ENCODE measurements around the gene MTCL1.

The MTCL1 gene

DNA sequence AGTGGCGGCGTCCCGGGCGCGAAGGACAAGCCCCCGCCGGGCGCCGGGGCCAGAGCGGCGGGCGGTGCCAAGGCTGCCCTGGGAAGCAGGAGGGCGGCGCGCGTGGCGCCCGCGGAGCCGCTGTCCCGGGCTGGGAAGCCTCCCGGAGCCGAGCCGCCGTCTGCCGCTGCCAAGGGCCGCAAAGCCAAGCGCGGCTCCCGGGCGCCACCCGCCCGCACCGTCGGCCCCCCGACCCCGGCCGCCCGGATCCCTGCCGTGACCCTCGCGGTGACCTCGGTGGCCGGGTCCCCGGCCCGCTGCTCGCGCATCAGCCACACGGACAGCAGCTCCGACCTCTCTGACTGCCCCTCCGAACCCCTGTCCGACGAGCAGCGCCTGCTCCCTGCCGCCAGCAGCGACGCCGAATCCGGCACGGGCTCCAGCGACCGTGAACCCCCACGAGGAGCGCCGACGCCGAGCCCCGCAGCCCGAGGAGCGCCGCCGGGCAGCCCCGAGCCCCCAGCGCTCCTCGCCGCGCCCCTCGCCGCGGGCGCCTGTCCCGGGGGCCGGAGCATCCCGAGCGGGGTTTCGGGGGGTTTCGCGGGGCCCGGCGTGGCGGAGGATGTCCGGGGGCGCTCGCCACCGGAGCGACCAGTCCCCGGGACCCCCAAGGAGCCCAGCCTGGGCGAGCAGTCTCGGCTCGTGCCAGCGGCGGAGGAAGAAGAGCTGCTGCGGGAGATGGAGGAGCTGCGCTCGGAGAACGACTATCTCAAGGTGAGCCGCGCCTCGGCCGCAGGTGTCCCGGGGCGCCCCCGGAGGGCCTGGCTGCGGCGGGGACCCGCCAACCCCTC lies 820 bp downstream of the MTCL1 start:
- TF ChIP-seq, protein P1, sequence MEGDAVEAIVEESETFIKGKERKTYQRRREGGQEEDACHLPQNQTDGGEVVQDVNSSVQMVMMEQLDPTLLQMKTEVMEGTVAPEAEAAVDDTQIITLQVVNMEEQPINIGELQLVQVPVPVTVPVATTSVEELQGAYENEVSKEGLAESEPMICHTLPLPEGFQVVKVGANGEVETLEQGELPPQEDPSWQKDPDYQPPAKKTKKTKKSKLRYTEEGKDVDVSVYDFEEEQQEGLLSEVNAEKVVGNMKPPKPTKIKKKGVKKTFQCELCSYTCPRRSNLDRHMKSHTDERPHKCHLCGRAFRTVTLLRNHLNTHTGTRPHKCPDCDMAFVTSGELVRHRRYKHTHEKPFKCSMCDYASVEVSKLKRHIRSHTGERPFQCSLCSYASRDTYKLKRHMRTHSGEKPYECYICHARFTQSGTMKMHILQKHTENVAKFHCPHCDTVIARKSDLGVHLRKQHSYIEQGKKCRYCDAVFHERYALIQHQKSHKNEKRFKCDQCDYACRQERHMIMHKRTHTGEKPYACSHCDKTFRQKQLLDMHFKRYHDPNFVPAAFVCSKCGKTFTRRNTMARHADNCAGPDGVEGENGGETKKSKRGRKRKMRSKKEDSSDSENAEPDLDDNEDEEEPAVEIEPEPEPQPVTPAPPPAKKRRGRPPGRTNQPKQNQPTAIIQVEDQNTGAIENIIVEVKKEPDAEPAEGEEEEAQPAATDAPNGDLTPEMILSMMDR (IDR thresholded peaks at IDR 0.05; ENCODE audit: extremely low read depth, missing control alignments) = no peak
- DNase-seq (ENCODE audit: low spot score) = peak; percentile 57

DNA sequence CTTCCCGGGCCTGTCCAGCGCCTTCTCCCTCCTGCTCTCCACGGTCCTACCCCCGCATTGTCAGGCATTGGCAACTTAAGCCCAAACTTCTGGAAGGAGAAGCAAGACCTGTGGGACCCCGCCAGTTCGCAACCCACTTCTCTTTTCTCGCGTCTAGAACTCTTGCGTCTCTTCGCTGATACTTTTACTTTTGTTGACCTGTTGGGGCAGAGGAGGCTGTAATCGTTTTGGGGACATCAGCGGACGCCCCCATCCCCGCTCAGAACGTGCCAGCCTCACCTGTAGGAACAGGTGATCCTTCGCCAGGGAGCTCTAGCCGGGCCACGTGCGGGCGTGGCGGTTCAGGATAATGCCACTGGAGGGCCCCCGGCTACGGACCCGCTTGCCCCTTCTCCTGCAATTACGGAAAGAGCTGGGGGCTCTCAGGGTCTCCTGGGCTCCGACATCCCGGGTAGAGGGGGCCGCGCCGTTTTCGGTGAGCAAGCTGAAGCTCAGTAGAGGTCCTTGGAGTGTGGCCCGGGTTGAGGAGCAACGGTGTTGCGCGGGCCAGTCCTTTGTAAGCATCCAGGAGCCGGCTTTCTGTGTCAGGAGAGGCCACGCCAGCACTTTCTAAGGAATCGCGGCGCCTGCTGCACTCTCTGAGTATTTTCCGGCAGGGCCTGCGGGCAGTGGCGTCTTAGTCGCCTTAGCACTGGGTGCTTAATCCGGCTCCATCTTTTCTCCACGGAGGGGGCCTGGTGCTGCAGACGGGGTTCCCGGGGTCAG lies 1.6 kb downstream of the MTCL1 start:
- peak; percentile 28 for DNase-seq (ENCODE audit: low spot score)

DNA sequence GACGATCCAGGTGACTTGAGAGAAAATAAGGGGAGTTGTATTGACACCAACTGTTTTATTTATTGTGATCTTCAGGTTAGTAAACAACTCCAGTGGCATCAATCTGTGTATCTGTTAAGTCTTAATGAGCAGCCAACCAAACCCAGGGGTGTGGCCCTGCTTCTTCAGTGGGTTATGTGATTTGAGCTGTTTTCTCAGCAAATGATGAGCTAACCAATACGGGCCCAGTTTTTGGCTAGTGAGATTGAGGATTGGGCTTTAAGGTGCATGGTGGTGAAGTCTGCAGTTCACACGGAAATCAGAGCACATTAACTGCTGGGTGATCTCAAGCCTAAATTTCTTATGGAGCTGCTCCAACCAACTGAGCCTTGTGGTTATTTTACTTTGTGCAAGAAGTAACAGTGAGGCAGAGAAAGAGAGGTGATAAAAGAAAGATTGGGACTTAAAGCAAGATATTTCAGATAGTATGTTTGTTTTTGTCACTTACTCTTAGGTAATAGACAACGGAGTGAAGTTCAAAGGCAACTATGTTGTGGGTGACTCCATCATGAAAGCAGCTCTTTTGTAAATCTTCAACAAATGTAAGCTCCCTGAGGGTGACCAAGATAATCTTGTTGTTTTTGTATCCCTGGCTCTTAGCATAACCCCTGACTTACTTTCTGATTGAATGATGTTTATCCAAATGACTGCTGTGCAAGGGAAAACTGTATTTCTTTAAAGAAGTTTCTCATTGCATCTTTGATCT lies 2.4 kb downstream of the MTCL1 start:
- TF ChIP-seq, protein P1 (IDR thresholded peaks at IDR 0.05; ENCODE audit: extremely low read depth, missing control alignments) = no peak
- no peak for DNase-seq (ENCODE audit: low spot score)

More for the DNA sequence above, 1.6 kb downstream of the MTCL1 start:
- TF ChIP-seq, protein P1 (IDR thresholded peaks at IDR 0.05; ENCODE audit: extremely low read depth, missing control alignments) = no peak

DNA sequence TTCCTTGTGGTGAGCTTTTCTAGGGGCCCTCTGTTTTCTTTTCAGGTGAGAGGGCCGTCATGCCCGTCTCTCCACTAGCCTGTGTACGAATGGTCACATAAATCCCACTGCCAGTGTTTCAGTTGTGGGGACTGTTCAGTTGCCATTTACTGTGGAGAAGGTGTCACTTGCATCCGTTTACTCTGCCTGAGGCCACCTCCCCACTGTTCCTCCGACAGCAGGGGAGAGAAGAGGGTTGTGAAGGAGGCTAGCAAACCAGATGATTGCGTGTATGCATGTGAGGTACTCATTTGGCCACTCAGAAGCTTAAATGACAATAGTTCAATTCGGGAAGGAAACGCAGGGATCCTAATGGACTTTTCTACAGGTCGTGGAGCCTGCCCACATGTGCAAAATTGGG lies 3.3 kb downstream of the MTCL1 start:
- TF ChIP-seq, protein P1 (IDR thresholded peaks at IDR 0.05; ENCODE audit: extremely low read depth, missing control alignments) = no peak
- no peak for DNase-seq (ENCODE audit: low spot score)

DNA sequence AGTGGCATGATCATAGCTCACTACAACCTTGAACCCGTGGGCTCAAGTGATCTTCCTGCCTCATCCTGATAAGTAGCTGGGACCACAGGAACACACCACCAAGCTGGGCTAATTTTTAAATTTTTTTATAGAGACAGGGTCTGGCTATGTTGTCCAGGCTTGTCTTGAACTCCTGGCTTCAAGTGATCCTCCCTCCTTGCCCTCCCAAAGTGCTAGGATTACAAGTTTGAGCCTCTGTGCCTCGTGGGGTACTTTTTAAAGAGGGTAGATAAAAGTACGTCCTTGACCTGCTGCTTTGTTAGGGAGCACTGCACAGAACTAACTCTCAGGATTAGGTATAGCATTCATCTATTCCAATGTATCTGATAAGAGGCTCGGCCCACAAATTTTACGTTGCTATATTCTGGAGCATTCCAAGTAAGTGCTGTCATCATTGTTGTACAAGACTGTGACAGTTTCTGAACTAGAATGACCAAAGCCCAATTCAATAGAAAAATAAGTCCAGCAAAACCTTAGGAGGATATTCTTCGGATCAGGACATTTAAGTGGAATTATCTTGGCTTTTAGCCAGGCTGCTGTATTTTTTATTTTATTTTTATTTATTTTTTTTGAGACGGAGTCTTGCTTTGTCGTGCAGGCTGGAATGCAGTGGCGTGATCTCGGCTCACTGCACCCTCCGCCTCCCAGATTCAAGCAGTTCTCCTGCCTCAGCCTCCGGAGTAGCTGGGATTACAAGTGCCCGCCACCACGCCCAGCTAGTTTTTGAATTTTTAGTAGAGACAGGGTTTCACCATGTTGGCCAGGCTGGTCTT lies 4.1 kb downstream of the MTCL1 start:
- DNase-seq (ENCODE audit: low spot score) = no peak

DNA sequence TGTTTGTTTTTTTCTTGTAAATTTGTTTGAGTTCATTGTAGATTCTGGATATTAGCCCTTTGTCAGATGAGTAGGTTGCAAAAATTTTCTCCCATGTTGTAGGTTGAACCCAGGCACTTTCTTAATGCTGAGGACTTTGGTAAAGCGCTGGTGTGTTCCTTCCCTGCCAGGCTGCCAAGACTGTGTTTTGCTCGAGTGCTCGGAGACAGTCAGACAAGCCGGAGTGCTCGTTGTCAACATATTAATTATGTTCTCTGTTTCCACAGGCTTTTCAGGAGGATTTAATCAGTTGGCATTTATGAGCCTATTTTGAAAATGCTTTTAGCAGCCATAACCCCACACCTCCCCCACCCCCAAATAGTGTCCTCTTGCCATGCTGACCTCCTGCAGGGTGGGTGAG lies 6.4 kb downstream of the MTCL1 start:
- DNase-seq (ENCODE audit: low spot score) = no peak
- TF ChIP-seq, protein P1 (IDR thresholded peaks at IDR 0.05; ENCODE audit: extremely low read depth, missing control alignments) = no peak

More for the DNA sequence above, 4.1 kb downstream of the MTCL1 start:
- TF ChIP-seq, protein P1 (IDR thresholded peaks at IDR 0.05; ENCODE audit: extremely low read depth, missing control alignments) = no peak
